MM.1S (cell line): ENCODE results near the gene MUC22.
"Not testable (repeated sequence)": the region's sequence is repeated elsewhere in the genome, so short reads cannot be mapped to it uniquely, and the experiment has no call there.

Source experiments
- DNase-seq: peaks from one replicate; pipeline ENCODE4 v3.0.0-alpha.2; 2015
- H2AFZ ChIP-seq: fragments of 300-600 bp; sonication (generic); 2 replicates; pipeline ENCODE4 v1.6.0; 2016; ENCODE audit warnings: antibody characterized with exemption, low read length
- H3F3A ChIP-seq: fragments of 300-600 bp; sonication (generic); 2 replicates; pipeline ENCODE4 v1.6.1; 2016; ENCODE audit warnings: mild to moderate bottlenecking, antibody characterized with exemption, low read length, moderate library complexity, mixed read lengths; ENCODE audit not compliant: insufficient read depth
- H3K27ac ChIP-seq: fragments of 300-600 bp; sonication (generic); 2 replicates; pipeline ENCODE4 v1.5.1; 2016; ENCODE audit warnings: mild to moderate bottlenecking, low read length
- H3K27me3 ChIP-seq: fragments of 300-600 bp; sonication (generic); replicated peaks from 2 replicates; pipeline ENCODE4 v1.6.0; 2016; ENCODE audit warnings: low read length; ENCODE audit not compliant: insufficient read depth
- H3K36me3 ChIP-seq: fragments of 300-600 bp; sonication (generic); replicated peaks from 2 replicates; pipeline ENCODE4 v1.6.1; 2016; ENCODE audit warnings: mild to moderate bottlenecking, low read length, mixed read lengths; ENCODE audit not compliant: insufficient read depth
- H3K4me1 ChIP-seq: fragments of 300-600 bp; sonication (generic); 2 replicates; pipeline ENCODE4 v1.6.1; 2016; ENCODE audit warnings: low read length, mixed read lengths
- H3K4me2 ChIP-seq: fragments of 300-600 bp; sonication (generic); 2 replicates; pipeline ENCODE4 v1.6.0; 2016; ENCODE audit warnings: low read depth, low read length
- H3K4me3 ChIP-seq: fragments of 300-600 bp; sonication (generic); 2 replicates; pipeline ENCODE4 v1.5.1; 2016; ENCODE audit warnings: low read length, mixed read lengths
- H3K79me2 ChIP-seq: fragments of 300-600 bp; sonication (generic); 2 replicates; pipeline ENCODE4 v1.6.1; 2016; ENCODE audit warnings: mixed run types, low read length, mixed read lengths
- H3K9ac ChIP-seq: fragments of 300-600 bp; sonication (generic); 2 replicates; pipeline ENCODE4 v1.6.1; 2016; ENCODE audit warnings: low read length, mixed read lengths
- H3K9me2 ChIP-seq: fragments of 300-600 bp; sonication (generic); replicated peaks from 2 replicates; pipeline ENCODE4 v1.6.1; 2016; ENCODE audit warnings: mild to moderate bottlenecking, low read length, mixed read lengths; ENCODE audit not compliant: insufficient read depth
- H3K9me3 ChIP-seq: fragments of 300-600 bp; sonication (generic); replicated peaks from 2 replicates; pipeline ENCODE4 v1.6.1; 2016; ENCODE audit warnings: mild to moderate bottlenecking, low read length, mixed read lengths; ENCODE audit not compliant: insufficient read depth
- H4K20me1 ChIP-seq: fragments of 300-600 bp; sonication (generic); 2 replicates; pipeline ENCODE4 v1.6.1; 2016; ENCODE audit warnings: mild to moderate bottlenecking, low read length, moderate library complexity, mixed read lengths; ENCODE audit not compliant: insufficient read depth
- EZH2 ChIP-seq: fragments of 300-600 bp; sonication (generic); optimal IDR thresholded peaks from 2 replicates; pipeline ENCODE3; 2017; ENCODE audit warnings: low read depth, mild to moderate bottlenecking, antibody characterized with exemption, low read length, mixed read lengths
- EZH2phosphoT487 ChIP-seq: fragments of 300-600 bp; sonication (generic); IDR thresholded peaks from 2 replicates; pipeline ENCODE4 v1.6.1; 2018; ENCODE audit warnings: antibody characterized with exemption, low read length
- TF ChIP-seq, protein P1 (sequence below): fragments of 300-600 bp; sonication (generic); IDR thresholded peaks from 2 replicates; pipeline ENCODE4 v1.5.1; 2016; ENCODE audit warnings: antibody characterized with exemption, low read length, mixed read lengths

MUC22 gene

DNA sequence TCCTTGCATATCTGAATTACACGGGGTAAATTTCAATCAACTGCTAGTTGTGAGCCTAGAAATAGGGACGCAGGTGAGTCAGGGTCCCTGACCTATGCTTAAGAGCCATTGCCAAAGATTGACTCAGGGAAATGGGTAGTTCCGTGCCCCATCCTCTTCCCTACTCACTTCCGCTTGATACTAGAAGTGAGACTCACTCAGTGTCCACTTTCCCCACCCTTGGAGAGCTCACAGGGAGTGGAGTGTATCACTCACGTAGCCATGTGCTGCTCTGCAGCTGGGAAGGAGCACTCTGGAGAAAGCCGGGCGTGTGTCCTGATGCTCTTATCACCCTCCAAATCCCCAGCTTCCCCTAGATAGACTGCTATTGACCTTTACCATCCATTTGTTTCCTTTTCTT, 543 bp upstream of the MUC22 start:
- no peak overlapping the region for H3K4me3 ChIP-seq
- H3K4me2 ChIP-seq, result no peak overlapping the region
- no peaks in the 10 kb centered on the region for H3K79me2 ChIP-seq
- TF ChIP-seq EZH2, result no peak
- TF ChIP-seq EZH2phosphoT487, result no peak
- TF ChIP-seq, protein P1, sequence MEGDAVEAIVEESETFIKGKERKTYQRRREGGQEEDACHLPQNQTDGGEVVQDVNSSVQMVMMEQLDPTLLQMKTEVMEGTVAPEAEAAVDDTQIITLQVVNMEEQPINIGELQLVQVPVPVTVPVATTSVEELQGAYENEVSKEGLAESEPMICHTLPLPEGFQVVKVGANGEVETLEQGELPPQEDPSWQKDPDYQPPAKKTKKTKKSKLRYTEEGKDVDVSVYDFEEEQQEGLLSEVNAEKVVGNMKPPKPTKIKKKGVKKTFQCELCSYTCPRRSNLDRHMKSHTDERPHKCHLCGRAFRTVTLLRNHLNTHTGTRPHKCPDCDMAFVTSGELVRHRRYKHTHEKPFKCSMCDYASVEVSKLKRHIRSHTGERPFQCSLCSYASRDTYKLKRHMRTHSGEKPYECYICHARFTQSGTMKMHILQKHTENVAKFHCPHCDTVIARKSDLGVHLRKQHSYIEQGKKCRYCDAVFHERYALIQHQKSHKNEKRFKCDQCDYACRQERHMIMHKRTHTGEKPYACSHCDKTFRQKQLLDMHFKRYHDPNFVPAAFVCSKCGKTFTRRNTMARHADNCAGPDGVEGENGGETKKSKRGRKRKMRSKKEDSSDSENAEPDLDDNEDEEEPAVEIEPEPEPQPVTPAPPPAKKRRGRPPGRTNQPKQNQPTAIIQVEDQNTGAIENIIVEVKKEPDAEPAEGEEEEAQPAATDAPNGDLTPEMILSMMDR, result no peak
- no peak overlapping the region for H3K9ac ChIP-seq
- DNase-seq, result no peak
- no peaks in the 10 kb centered on the region for H3K9me2 ChIP-seq
- no peaks in the 10 kb centered on the region for H3K36me3 ChIP-seq
- no peaks in the 10 kb centered on the region for H3F3A ChIP-seq
- no peak overlapping the region for H2AFZ ChIP-seq
- H3K9me3 ChIP-seq, result no peaks in the 10 kb centered on the region
- no peaks in the 10 kb centered on the region for H3K4me1 ChIP-seq
- H3K27me3 ChIP-seq, result 0 out of 2 replicates have a peak, but pooled peaks cover 5% of the 10 kb centered on the region
- H4K20me1 ChIP-seq, result no peaks in the 10 kb centered on the region
- H3K27ac ChIP-seq, result no peak overlapping the region

DNA sequence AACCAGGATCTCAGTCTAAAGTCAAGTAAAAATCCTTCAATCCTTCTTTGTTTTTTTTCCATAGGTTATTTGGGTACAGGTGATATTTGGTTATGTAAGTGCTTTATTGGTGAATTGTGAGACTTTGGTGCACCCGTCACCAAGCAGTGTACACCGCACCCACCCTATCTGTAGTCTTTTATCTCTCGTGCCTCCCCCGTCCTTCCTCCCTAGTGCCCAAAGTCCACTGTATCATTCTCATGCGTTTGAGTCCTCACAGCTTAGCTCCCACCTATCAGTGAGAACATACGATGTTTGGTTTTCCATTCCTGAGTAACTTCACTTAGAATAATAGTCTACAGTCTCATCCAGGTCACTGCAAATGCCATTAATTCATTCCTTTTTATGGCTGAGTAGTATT, 879 bp downstream of the MUC22 start:
- Histone ChIP-seq H3K27ac (no peak overlapping the region), H3K79me2 (no peaks in the 10 kb centered on the region), H3K9ac (no peak overlapping the region), H3K4me1 (no peaks in the 10 kb centered on the region), H3K9me3 (no peaks in the 10 kb centered on the region), H3K27me3 (0 out of 2 replicates have a peak, but pooled peaks cover 5% of the 10 kb centered on the region), H3K4me3 (no peak overlapping the region), H3K9me2 (no peaks in the 10 kb centered on the region), H3K36me3 (no peaks in the 10 kb centered on the region), H3F3A (no peaks in the 10 kb centered on the region), H3K4me2 (no peak overlapping the region), H4K20me1 (no peaks in the 10 kb centered on the region), H2AFZ (no peak overlapping the region)
- DNase-seq, result no peak
- no peak for TF ChIP-seq EZH2
- no peak for TF ChIP-seq EZH2phosphoT487
- TF ChIP-seq, protein P1, result no peak

GRCh38 chr6:31016659-31017299, 6.5 kb downstream of the MUC22 start:
- Histone ChIP-seq H3K4me2 (no peak overlapping the region), H3K9ac (no peak overlapping the region)
- TF ChIP-seq, protein P1, result no peak
- TF ChIP-seq EZH2phosphoT487 (no peak), EZH2 (no peak)

DNA sequence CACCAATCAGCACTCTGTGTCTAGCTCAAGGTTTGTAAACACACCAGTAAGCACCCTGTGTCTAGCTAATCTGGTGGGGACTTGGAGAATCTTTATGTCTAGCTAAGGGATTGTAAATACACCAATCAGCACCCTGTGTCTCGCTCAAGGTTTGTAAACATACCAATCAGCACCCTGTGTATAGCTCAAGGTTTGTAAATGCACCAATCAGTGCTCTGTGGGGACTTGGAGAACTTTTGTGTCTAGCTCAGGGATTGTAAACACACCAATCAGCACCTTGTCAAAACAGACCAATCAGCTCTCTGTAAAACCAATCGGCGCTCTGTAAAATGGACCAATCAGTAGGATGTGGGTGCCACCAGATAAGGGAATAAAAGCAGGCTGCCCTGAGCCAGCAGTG, 7.2 kb downstream of the MUC22 start:
- not testable (repeated sequence) for H3K9me3 ChIP-seq, H4K20me1 ChIP-seq, H3K4me1 ChIP-seq, H3F3A ChIP-seq, H3K79me2 ChIP-seq, H3K4me2 ChIP-seq, H3K9ac ChIP-seq, H3K36me3 ChIP-seq, DNase-seq, H3K27me3 ChIP-seq, H2AFZ ChIP-seq, H3K27ac ChIP-seq, H3K4me3 ChIP-seq, H3K9me2 ChIP-seq

More at GRCh38 chr6:31016659-31017299, 6.5 kb downstream of the MUC22 start:
- H3K36me3 ChIP-seq, result no peaks in the 10 kb centered on the region
- 0 out of 2 replicates have a peak, but pooled peaks cover 7% of the 10 kb centered on the region for H3K27me3 ChIP-seq
- H4K20me1 ChIP-seq, result no peaks in the 10 kb centered on the region
- no peak overlapping the region for H3K4me3 ChIP-seq
- H3F3A ChIP-seq, result no peaks in the 10 kb centered on the region
- no peaks in the 10 kb centered on the region for H3K9me2 ChIP-seq
- H3K4me1 ChIP-seq, result no peaks in the 10 kb centered on the region
- H3K27ac ChIP-seq, result no peak overlapping the region
- H3K79me2 ChIP-seq, result no peaks in the 10 kb centered on the region
- no peak for DNase-seq
- no peaks in the 10 kb centered on the region for H3K9me3 ChIP-seq
- H2AFZ ChIP-seq, result no peak overlapping the region
